HepG2 (cell line): ENCODE measurements around the gene INF2. TPM values are rescaled to one million over a fixed set of nuclear protein-coding genes. Genes with fewer than 3 reads are reported as not detected.
A peak's percentile ranks its signal among the peaks of the same experiment; 100 is the strongest.

Source experiments
- ATAD3A ChIP-seq: sonication (generic); formaldehyde crosslinking; IDR thresholded peaks from 2 replicates; pipeline ENCODE4 v1.4.0; 2020; ENCODE audit warnings: missing genetic modification reagents
- DBP ChIP-seq: sonication (generic); formaldehyde crosslinking; IDR thresholded peaks from 2 replicates; pipeline ENCODE4 v1.4.0; 2020; ENCODE audit warnings: missing genetic modification reagents; ENCODE audit errors: not compliant biosample characterization
- DPF2 ChIP-seq: sonication (generic); formaldehyde crosslinking; IDR thresholded peaks from 2 replicates; pipeline ENCODE4 v1.4.0; 2020; ENCODE audit warnings: mild to moderate bottlenecking, low read depth, missing genetic modification reagents, borderline replicate concordance
- ELF1 ChIP-seq: sonication (generic); formaldehyde crosslinking; IDR thresholded peaks from 2 replicates; pipeline ENCODE4 v1.4.0; 2020; ENCODE audit warnings: missing genetic modification reagents
- HNF4G ChIP-seq, 2 experiments: sonication (generic) in 1 of 2; formaldehyde crosslinking in 1 of 2; IDR thresholded peaks; 2 replicates each; pipeline versions ENCODE4 v1.4.0 to v1.6.1; 2011 to 2020; ENCODE audit warnings: borderline replicate concordance in 2 of 2, low read depth in 2 of 2, mild to moderate bottlenecking in 2 of 2, low read length in 1 of 2, missing genetic modification reagents in 1 of 2, moderate library complexity in 1 of 2
- KLF6 ChIP-seq: IDR thresholded peaks from 2 replicates; pipeline ENCODE4 v1.8.0; 2016; ENCODE audit warnings: missing biosample characterization, missing genetic modification reagents
- NBN ChIP-seq: fragments of 450-650 bp; conservative IDR thresholded peaks from 2 replicates; pipeline ENCODE4 v1.6.1; 2017
- NFE2 ChIP-seq: sonication (generic); formaldehyde crosslinking; IDR thresholded peaks from 2 replicates; pipeline ENCODE4 v1.4.0; 2020; ENCODE audit warnings: missing genetic modification reagents
- NFE2L2 ChIP-seq: fragments of 150-350 bp; IDR thresholded peaks from 2 replicates; pipeline ENCODE4 v1.6.1; 2014; ENCODE audit warnings: low read length
- PPARG ChIP-seq: conservative IDR thresholded peaks from 2 replicates; pipeline ENCODE4 v1.6.1; 2016; ENCODE audit warnings: missing biosample characterization, missing genetic modification reagents
- SKI ChIP-seq: fragments of 450-650 bp; IDR thresholded peaks from one replicate; pipeline ENCODE4 v1.6.1; 2018; ENCODE audit warnings: mild to moderate bottlenecking; ENCODE audit not compliant: partially characterized antibody
- ZEB1 ChIP-seq: IDR thresholded peaks from 2 replicates; pipeline ENCODE4 v1.6.1; 2012; ENCODE audit warnings: mild to moderate bottlenecking, low read depth, inconsistent platforms; ENCODE audit not compliant: insufficient replicate concordance
- ZNF230 ChIP-seq: sonication (generic); formaldehyde crosslinking; IDR thresholded peaks from 2 replicates; pipeline ENCODE4 v1.4.0; 2020; ENCODE audit warnings: mild to moderate bottlenecking, missing genetic modification reagents
- ZNF451 ChIP-seq: sonication (generic); formaldehyde crosslinking; IDR thresholded peaks from 2 replicates; pipeline ENCODE4 v1.5.0; 2020; ENCODE audit warnings: mild to moderate bottlenecking, missing genetic modification reagents
- ZNF496 ChIP-seq: sonication (generic); formaldehyde crosslinking; IDR thresholded peaks from 2 replicates; pipeline ENCODE4 v1.8.1; 2023; ENCODE audit warnings: mild to moderate bottlenecking, moderate library complexity, missing genetic modification reagents; ENCODE audit not compliant: insufficient replicate concordance
- ZNF569 ChIP-seq: sonication (generic); formaldehyde crosslinking; IDR thresholded peaks from 2 replicates; pipeline ENCODE4 v1.5.0; 2020; ENCODE audit warnings: mild to moderate bottlenecking, missing genetic modification reagents, moderate library complexity, borderline replicate concordance
- ZNF713 ChIP-seq: sonication (generic); formaldehyde crosslinking; IDR thresholded peaks from 2 replicates; pipeline ENCODE4 v1.4.0; 2020; ENCODE audit warnings: mild to moderate bottlenecking, missing genetic modification reagents
- ZNF776 ChIP-seq: sonication (generic); formaldehyde crosslinking; IDR thresholded peaks from 2 replicates; pipeline ENCODE4 v1.4.0; 2020; ENCODE audit warnings: mild to moderate bottlenecking, missing genetic modification reagents
- ZNF841 ChIP-seq: sonication (generic); formaldehyde crosslinking; IDR thresholded peaks from 2 replicates; pipeline ENCODE4 v1.8.1; 2023; ENCODE audit warnings: missing genetic modification reagents, borderline replicate concordance
- ZSCAN31 ChIP-seq: sonication (generic); formaldehyde crosslinking; IDR thresholded peaks from 2 replicates; pipeline ENCODE4 v1.5.0; 2020; ENCODE audit warnings: low read depth, mild to moderate bottlenecking, missing genetic modification reagents
- polyA plus RNA-seq, 8 experiments: library from polyadenylated mRNA; depleted of rRNA in 3 of 8; stranded (reverse) in 7 of 8; unstranded in 1 of 8; fragments of >200 nt; fragmentation: Illumina TruSeq in 4 of 8; extraction: Trizol in 4 of 8; gene quantifications; 2 replicates each; pipeline versions ENCODE4 v1.2.1 to v1.2.3, GENCODE V29; 2011 to 2016; ENCODE audit warnings: low read depth in 4 of 8, missing spikeins in 1 of 8, mixed read lengths in 1 of 8; ENCODE audit not compliant: insufficient read depth in 1 of 8
- total RNA-seq, 5 experiments: library from RNA; depleted of rRNA; stranded (reverse); fragments of >200 nt; fragmentation: Illumina TruSeq; extraction: Trizol; gene quantifications; 2 replicates each; pipeline ENCODE4 v1.2.3, GENCODE V29; 2016; ENCODE audit warnings: low read depth in 1 of 5
- TF ChIP-seq, protein P1 (sequence below): sonication (generic); formaldehyde crosslinking; IDR thresholded peaks from 2 replicates; pipeline ENCODE4 v1.8.0; 2022; ENCODE audit warnings: missing genetic modification reagents, mild to moderate bottlenecking, moderate library complexity, borderline replicate concordance
- TF ChIP-seq, protein P2 (sequence below): sonication (generic); formaldehyde crosslinking; IDR thresholded peaks from 2 replicates; pipeline ENCODE4 v1.4.0; 2020; ENCODE audit warnings: mild to moderate bottlenecking, low read depth, missing genetic modification reagents
- TF ChIP-seq, protein P3 (sequence below): sonication (generic); formaldehyde crosslinking; IDR thresholded peaks from 2 replicates; pipeline ENCODE4 v1.4.0; 2020; ENCODE audit warnings: missing genetic modification reagents, borderline replicate concordance

Gene INF2
- total and polyA plus RNA-seq, 2 of the 13 experiments (the other 11 are each of a cell fraction or from before 2014, with no cell fraction given) = 16.4 to 26.4 TPM

DNA sequence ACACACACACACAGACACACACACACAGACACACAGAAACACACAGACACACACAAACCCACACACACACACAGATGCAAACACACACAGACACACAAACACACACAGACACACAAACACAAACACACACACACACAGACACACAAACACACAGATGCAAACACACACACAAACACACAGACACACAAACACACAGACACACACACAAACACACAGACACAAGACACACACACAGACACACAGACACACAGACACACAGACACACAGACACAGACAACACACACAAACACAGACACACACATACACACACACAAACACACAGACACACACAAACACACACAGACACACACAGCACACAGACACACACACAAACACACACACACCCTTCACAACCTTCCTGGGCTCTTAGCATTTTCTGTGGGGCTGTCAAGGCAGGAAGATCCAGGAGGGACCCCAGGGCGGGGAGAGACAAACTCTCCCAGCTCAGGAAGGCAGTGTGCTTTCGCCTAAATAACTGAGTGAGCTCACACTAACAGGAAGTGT, 24.2 kb upstream of the INF2 start (continued):
- no peak for TF ChIP-seq ZSCAN31
- TF ChIP-seq ZNF496 (CRISPR knock-in tag) = no peak
- peak; percentile 61 for TF ChIP-seq ELF1 (CRISPR knock-in tag)
- no peak for TF ChIP-seq ZNF713
- TF ChIP-seq ZNF230 (CRISPR knock-in tag) = 0 out of 2 replicates have a peak, but pooled peaks have one; percentile 51
- peak; percentile 6 for TF ChIP-seq SKI
- TF ChIP-seq ZEB1 = no peak
- TF ChIP-seq HNF4G (IDR thresholded peaks at IDR 0.05; ENCODE audit: borderline replicate concordance, low read depth, low read length) = no peak
- no peak for TF ChIP-seq HNF4G (CRISPR knock-in tag; IDR thresholded peaks at IDR 0.05; ENCODE audit: borderline replicate concordance, low read depth)
- 0 out of 2 replicates have a peak, but pooled peaks have one; percentile 23 for TF ChIP-seq ZNF569 (CRISPR knock-in tag)
- peak; percentile 52; the same call in 1 of the 2 replicates for TF ChIP-seq DPF2 (CRISPR knock-in tag)
- TF ChIP-seq NBN = no peak
- TF ChIP-seq ZNF841 (CRISPR knock-in tag) = no peak
- TF ChIP-seq, protein P1, sequence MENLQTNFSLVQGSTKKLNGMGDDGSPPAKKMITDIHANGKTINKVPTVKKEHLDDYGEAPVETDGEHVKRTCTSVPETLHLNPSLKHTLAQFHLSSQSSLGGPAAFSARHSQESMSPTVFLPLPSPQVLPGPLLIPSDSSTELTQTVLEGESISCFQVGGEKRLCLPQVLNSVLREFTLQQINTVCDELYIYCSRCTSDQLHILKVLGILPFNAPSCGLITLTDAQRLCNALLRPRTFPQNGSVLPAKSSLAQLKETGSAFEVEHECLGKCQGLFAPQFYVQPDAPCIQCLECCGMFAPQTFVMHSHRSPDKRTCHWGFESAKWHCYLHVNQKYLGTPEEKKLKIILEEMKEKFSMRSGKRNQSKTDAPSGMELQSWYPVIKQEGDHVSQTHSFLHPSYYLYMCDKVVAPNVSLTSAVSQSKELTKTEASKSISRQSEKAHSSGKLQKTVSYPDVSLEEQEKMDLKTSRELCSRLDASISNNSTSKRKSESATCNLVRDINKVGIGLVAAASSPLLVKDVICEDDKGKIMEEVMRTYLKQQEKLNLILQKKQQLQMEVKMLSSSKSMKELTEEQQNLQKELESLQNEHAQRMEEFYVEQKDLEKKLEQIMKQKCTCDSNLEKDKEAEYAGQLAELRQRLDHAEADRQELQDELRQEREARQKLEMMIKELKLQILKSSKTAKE (CRISPR knock-in tag) = peak; percentile 87; the same call in 1 of the 2 replicates
- no peak for TF ChIP-seq ATAD3A
- TF ChIP-seq KLF6 (CRISPR knock-in tag) = no peak
- no peak for TF ChIP-seq ZNF451 (CRISPR knock-in tag)
- TF ChIP-seq, protein P2, sequence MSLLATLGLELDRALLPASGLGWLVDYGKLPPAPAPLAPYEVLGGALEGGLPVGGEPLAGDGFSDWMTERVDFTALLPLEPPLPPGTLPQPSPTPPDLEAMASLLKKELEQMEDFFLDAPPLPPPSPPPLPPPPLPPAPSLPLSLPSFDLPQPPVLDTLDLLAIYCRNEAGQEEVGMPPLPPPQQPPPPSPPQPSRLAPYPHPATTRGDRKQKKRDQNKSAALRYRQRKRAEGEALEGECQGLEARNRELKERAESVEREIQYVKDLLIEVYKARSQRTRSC (CRISPR knock-in tag) = 0 out of 2 replicates have a peak, but pooled peaks have one; percentile 58
- no peak for TF ChIP-seq NFE2 (CRISPR knock-in tag)
- TF ChIP-seq PPARG (CRISPR knock-in tag) = no peak
- TF ChIP-seq DBP (CRISPR knock-in tag) = no peak
- TF ChIP-seq NFE2L2 = no peak
- TF ChIP-seq, protein P3, sequence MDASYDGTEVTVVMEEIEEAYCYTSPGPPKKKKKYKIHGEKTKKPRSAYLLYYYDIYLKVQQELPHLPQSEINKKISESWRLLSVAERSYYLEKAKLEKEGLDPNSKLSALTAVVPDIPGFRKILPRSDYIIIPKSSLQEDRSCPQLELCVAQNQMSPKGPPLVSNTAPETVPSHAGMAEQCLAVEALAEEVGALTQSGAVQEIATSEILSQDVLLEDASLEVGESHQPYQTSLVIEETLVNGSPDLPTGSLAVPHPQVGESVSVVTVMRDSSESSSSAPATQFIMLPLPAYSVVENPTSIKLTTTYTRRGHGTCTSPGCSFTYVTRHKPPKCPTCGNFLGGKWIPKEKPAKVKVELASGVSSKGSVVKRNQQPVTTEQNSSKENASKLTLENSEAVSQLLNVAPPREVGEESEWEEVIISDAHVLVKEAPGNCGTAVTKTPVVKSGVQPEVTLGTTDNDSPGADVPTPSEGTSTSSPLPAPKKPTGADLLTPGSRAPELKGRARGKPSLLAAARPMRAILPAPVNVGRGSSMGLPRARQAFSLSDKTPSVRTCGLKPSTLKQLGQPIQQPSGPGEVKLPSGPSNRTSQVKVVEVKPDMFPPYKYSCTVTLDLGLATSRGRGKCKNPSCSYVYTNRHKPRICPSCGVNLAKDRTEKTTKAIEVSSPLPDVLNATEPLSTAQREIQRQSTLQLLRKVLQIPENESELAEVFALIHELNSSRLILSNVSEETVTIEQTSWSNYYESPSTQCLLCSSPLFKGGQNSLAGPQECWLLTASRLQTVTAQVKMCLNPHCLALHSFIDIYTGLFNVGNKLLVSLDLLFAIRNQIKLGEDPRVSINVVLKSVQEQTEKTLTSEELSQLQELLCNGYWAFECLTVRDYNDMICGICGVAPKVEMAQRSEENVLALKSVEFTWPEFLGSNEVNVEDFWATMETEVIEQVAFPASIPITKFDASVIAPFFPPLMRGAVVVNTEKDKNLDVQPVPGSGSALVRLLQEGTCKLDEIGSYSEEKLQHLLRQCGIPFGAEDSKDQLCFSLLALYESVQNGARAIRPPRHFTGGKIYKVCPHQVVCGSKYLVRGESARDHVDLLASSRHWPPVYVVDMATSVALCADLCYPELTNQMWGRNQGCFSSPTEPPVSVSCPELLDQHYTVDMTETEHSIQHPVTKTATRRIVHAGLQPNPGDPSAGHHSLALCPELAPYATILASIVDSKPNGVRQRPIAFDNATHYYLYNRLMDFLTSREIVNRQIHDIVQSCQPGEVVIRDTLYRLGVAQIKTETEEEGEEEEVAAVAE = no peak
- 0 out of 2 replicates have a peak, but pooled peaks have one; percentile 39 for TF ChIP-seq ZNF776
